H1 (cell line): ENCODE data around the gene EIF4A3. TPM values are rescaled to one million over a fixed set of nuclear protein-coding genes. Genes with fewer than 3 reads are reported as not detected.

Source experiments
- CTCF ChIA-PET: fragments of 300-600 bp; sonication (Branson Sonifier 250); formaldehyde crosslinking; loops from one replicate; lab custom pipeline; 2021; ENCODE audit not compliant: partially characterized antibody; lab: Charles Lee
- POLR2A ChIA-PET: fragments of 300-600 bp; sonication (Branson Sonifier 250); formaldehyde crosslinking; loops from one replicate; lab custom pipeline; 2021; ENCODE audit warnings: inconsistent platforms; ENCODE audit not compliant: partially characterized antibody; lab: Charles Lee
- DNase-seq, 2 experiments: peaks; one replicate each; pipeline versions ENCODE4 v3.0.0 to v3.0.0-alpha.2; 2010 to 2022; ENCODE audit warnings: low spot score in 2 of 2, low read depth in 1 of 2, mixed read lengths in 1 of 2
- FAIRE-seq: peaks from 2 replicates; lab custom pipeline; 2011; peaks lifted over from hg19 to GRCh38; lab: Jason Lieb, UNC
- H2AFZ ChIP-seq: 2 replicates; pipeline ENCODE4 v1.8.1; 2012; ENCODE audit warnings: low read length, inconsistent platforms
- H2AK5ac ChIP-seq: 2 replicates; pipeline ENCODE4 v1.6.1; 2013; ENCODE audit warnings: low read depth, low read length
- H2BK120ac ChIP-seq: replicated peaks from 2 replicates; pipeline ENCODE3; 2013; ENCODE audit warnings: low read depth, low read length, inconsistent platforms
- H2BK12ac ChIP-seq: 2 replicates; pipeline ENCODE4 v1.6.1; 2013; ENCODE audit warnings: low read depth, low read length
- H2BK15ac ChIP-seq: 2 replicates; pipeline ENCODE4 v1.6.1; 2013; ENCODE audit warnings: low read length
- H2BK20ac ChIP-seq: 2 replicates; pipeline ENCODE4 v1.6.1; 2013; ENCODE audit warnings: low read length
- H2BK5ac ChIP-seq: 2 replicates; pipeline ENCODE4 v1.6.1; 2013; ENCODE audit warnings: low read depth, low read length
- H3K14ac ChIP-seq: 2 replicates; pipeline ENCODE4 v1.6.1; 2013; ENCODE audit warnings: inconsistent platforms; ENCODE audit not compliant: insufficient read length
- H3K18ac ChIP-seq: 2 replicates; pipeline ENCODE4 v1.6.1; 2013; ENCODE audit warnings: low read length; ENCODE audit errors: extremely low read depth
- H3K23ac ChIP-seq: 2 replicates; pipeline ENCODE4 v1.6.1; 2013; ENCODE audit warnings: inconsistent platforms; ENCODE audit not compliant: insufficient read length
- H3K23me2 ChIP-seq: 2 replicates; pipeline ENCODE4 v1.6.1; 2013; ENCODE audit warnings: low read depth, low read length
- H3K27ac ChIP-seq: 2 replicates; pipeline ENCODE4 v1.6.1; 2011; ENCODE audit warnings: low read depth, low read length, inconsistent platforms
- H3K27me3 ChIP-seq, 4 experiments: replicated peaks in 1 of 4; 1 replicate in 1 of 4; 2 replicates in 3 of 4; pipeline versions ENCODE4 v1.6.1 to v1.8.1; 2011 to 2013; ENCODE audit warnings: low read length in 3 of 4, mild to moderate bottlenecking in 3 of 4, inconsistent platforms in 2 of 4, mixed read lengths in 2 of 4, moderate library complexity in 1 of 4; ENCODE audit not compliant: control insufficient read depth in 3 of 4, insufficient read depth in 3 of 4; ENCODE audit errors: extremely low read depth in 1 of 4
- H3K36me3 ChIP-seq, 4 experiments: 2 replicates each; pipeline versions ENCODE4 v1.6.1 to v1.8.1; 2011 to 2013; ENCODE audit warnings: mild to moderate bottlenecking in 4 of 4, low read length in 3 of 4, moderate library complexity in 2 of 4, control low read depth in 1 of 4, inconsistent platforms in 1 of 4; ENCODE audit not compliant: insufficient read depth in 4 of 4, control insufficient read depth in 2 of 4
- H3K4ac ChIP-seq: replicated peaks from 2 replicates; pipeline ENCODE3; 2013; ENCODE audit warnings: low read length, low read depth, mixed read lengths, inconsistent platforms; ENCODE audit not compliant: insufficient read length
- H3K4me1 ChIP-seq, 4 experiments: replicated peaks in 1 of 4; 1 replicate in 1 of 4; 2 replicates in 3 of 4; pipeline versions ENCODE4 v1.6.1 to v1.8.1; 2011 to 2013; ENCODE audit warnings: low read length in 3 of 4, inconsistent platforms in 2 of 4, mixed read lengths in 1 of 4; ENCODE audit not compliant: insufficient read depth in 4 of 4, control insufficient read depth in 3 of 4
- H3K4me2 ChIP-seq, 2 experiments: 2 replicates each; pipeline versions ENCODE4 v1.6.1 to v1.8.1; 2011 to 2013; ENCODE audit warnings: low read depth in 2 of 2, low read length in 2 of 2, control low read depth in 1 of 2, inconsistent platforms in 1 of 2, mild to moderate bottlenecking in 1 of 2; ENCODE audit not compliant: insufficient read depth in 1 of 2
- H3K4me3 ChIP-seq, 4 experiments: fragments of 200-600, 300-600 bp in 1 of 4; sonication (generic), shearing (Covaris generic), sonication (Bioruptor Twin) in 1 of 4; 2 replicates each; pipeline versions ENCODE4 v1.5.1 to v1.8.1; 2011 to 2016; ENCODE audit warnings: low read length in 4 of 4, low read depth in 3 of 4, control low read depth in 2 of 4, inconsistent platforms in 2 of 4, mild to moderate bottlenecking in 2 of 4, mixed read lengths in 1 of 4, moderate library complexity in 1 of 4; ENCODE audit not compliant: insufficient read depth in 2 of 4; ENCODE audit errors: extremely low read depth in 1 of 4
- H3K56ac ChIP-seq: replicated peaks from 2 replicates; pipeline ENCODE3; 2013; ENCODE audit warnings: low read depth, mild to moderate bottlenecking, mixed read lengths, low read length, inconsistent platforms; ENCODE audit not compliant: insufficient read length
- H3K79me1 ChIP-seq: 2 replicates; pipeline ENCODE4 v1.6.1; 2013; ENCODE audit warnings: low read depth, low read length, control low read depth
- H3K79me2 ChIP-seq, 2 experiments: 2 replicates each; pipeline versions ENCODE4 v1.6.1 to v1.8.1; 2012 to 2013; ENCODE audit warnings: low read length in 2 of 2, mild to moderate bottlenecking in 2 of 2, inconsistent platforms in 1 of 2; ENCODE audit not compliant: insufficient read depth in 2 of 2, control insufficient read depth in 1 of 2
- H3K9ac ChIP-seq, 4 experiments: replicated peaks in 1 of 4; 1 replicate in 1 of 4; 2 replicates in 3 of 4; pipeline versions ENCODE4 v1.6.1 to v1.8.1; 2011 to 2013; ENCODE audit warnings: low read depth in 3 of 4, low read length in 3 of 4, control low read depth in 2 of 4, mild to moderate bottlenecking in 2 of 4, moderate library complexity in 2 of 4, inconsistent platforms in 1 of 4; ENCODE audit errors: extremely low read depth in 1 of 4
- H3K9me3 ChIP-seq, 2 experiments: 2 replicates each; pipeline versions ENCODE4 v1.6.1 to v1.8.1; 2012 to 2013; ENCODE audit warnings: mild to moderate bottlenecking in 2 of 2, moderate library complexity in 2 of 2, control low read depth in 1 of 2, inconsistent platforms in 1 of 2, low read depth in 1 of 2, low read length in 1 of 2, mixed read lengths in 1 of 2; ENCODE audit not compliant: insufficient read depth in 2 of 2
- H4K20me1 ChIP-seq, 2 experiments: replicated peaks in 1 of 2; 2 replicates each; pipeline versions ENCODE3 to v1.8.1; 2011 to 2013; ENCODE audit warnings: inconsistent platforms in 2 of 2, low read length in 2 of 2, mild to moderate bottlenecking in 1 of 2; ENCODE audit not compliant: insufficient read depth in 2 of 2, control insufficient read depth in 1 of 2
- H4K5ac ChIP-seq: 2 replicates; pipeline ENCODE4 v1.6.1; 2013; ENCODE audit warnings: low read length, low read depth, mixed read lengths, inconsistent platforms; ENCODE audit not compliant: insufficient read length
- H4K8ac ChIP-seq: 2 replicates; pipeline ENCODE4 v1.8.0; 2013; ENCODE audit warnings: mild to moderate bottlenecking, moderate library complexity, low read length, inconsistent platforms; ENCODE audit not compliant: insufficient read depth; ENCODE audit errors: extremely low read depth
- H4K91ac ChIP-seq: replicated peaks from 2 replicates; pipeline ENCODE3; 2013; ENCODE audit warnings: low read length, mixed read lengths, inconsistent platforms; ENCODE audit not compliant: insufficient read length
- CBX5 ChIP-seq: fragments of 300-800, 300-1000 bp; sonication (generic); IDR thresholded peaks from 2 replicates; pipeline ENCODE4 v1.7.1; 2016; ENCODE audit warnings: antibody characterized with exemption, low read length, low read depth
- CREB1 ChIP-seq: IDR thresholded peaks from 2 replicates; pipeline ENCODE4 v1.6.1; 2012; ENCODE audit warnings: inconsistent platforms
- EGR1 ChIP-seq: IDR thresholded peaks from 2 replicates; pipeline ENCODE4 v1.6.1; 2011; ENCODE audit warnings: low read depth, low read length, borderline replicate concordance
- EZH2 ChIP-seq: fragments of 200-600 bp; sonication (generic); IDR thresholded peaks from 2 replicates; pipeline ENCODE4 v1.7.1; 2012; ENCODE audit warnings: low read depth, mild to moderate bottlenecking, moderate library complexity, low read length, inconsistent platforms; ENCODE audit not compliant: severe bottlenecking
- GTF2F1 ChIP-seq: IDR thresholded peaks from 2 replicates; pipeline ENCODE4 v1.6.1; 2012; ENCODE audit warnings: low read depth, low read length, improper control_type of control experiment, borderline replicate concordance
- MAX ChIP-seq: IDR thresholded peaks from 2 replicates; pipeline ENCODE4 v1.6.1; 2012; ENCODE audit warnings: inconsistent platforms
- TBP ChIP-seq: IDR thresholded peaks from 2 replicates; pipeline ENCODE4 v1.6.1; 2011; ENCODE audit warnings: low read depth, low read length, improper control_type of control experiment
- WGBS, 2 experiments: shearing (Covaris generic) in 1 of 2; methylation state at CpG; one replicate each; pipeline versions ENCODE4 v1.1.6 to v1.1.7; 2013 to 2015; ENCODE audit warnings: low lambda C conversion rate in 2 of 2, mixed read lengths in 2 of 2, inconsistent platforms in 1 of 2, low coverage in 1 of 2, missing lambda C conversion rate in 1 of 2; ENCODE audit not compliant: insufficient replicate concordance in 2 of 2, insufficient coverage in 1 of 2, insufficient read length in 1 of 2; ENCODE audit errors: extremely low coverage in 1 of 2, missing lambda C conversion rate in 1 of 2; 5-methylcytosine and 5-hydroxymethylcytosine counted together
- polyA plus RNA-seq, 7 experiments: library from polyadenylated mRNA; depleted of rRNA in 3 of 7; stranded (reverse) in 5 of 7; unstranded in 2 of 7; fragments of >200 nt in 5 of 7; fragments of 200-250 nt in 2 of 7; gene quantifications; 1 replicate in 5 of 7; 2 replicates in 1 of 7; 4 replicates in 1 of 7; pipeline versions ENCODE4 v1.2.1 to v1.2.3, GENCODE V29; 2011 to 2013; ENCODE audit warnings: missing spikeins in 2 of 7, mixed read lengths in 2 of 7
- total RNA-seq: library from RNA; stranded (reverse); fragmentation: NEBNext Ultra II Directional; extraction: Animal tissue kit (Norgen Biotek cat#: 25700); gene quantifications from 2 replicates; pipeline ENCODE4 v1.2.1, GENCODE V29; 2021

Gene EIF4A3
- total and polyA plus RNA-seq, 2 of the 8 experiments (the other 6 are each of a cell fraction or from before 2014, with no cell fraction given), result 142 to 146 TPM

DNA sequence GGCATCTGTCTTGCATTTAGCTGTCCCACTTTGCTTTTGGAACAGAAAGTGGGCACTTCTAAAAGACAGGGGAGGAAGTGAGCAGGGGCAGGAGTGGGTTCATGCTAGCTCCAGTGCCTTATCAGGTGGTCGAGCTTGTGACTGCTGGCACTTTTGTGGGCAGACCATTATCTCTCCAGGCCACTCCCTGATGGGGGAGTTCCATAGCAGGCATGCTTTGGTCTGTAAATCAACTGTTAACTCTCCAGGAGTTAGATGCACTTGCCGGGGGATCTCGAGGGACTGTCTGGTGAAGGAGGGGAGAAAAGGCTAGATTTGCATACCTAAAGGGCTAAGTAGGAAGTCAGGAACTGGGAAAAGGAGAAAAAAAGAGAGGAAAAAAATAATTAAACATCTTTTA, 13.6 kb upstream of the EIF4A3 start:
- Histone ChIP-seq H3K18ac (0 out of 2 replicates have a peak overlapping the region, but pooled peaks have one; percentile 10), H4K8ac (no peak overlapping the region), H2AK5ac (no peak overlapping the region), H3K23me2 (no peaks in the 10 kb centered on the region), H3K79me2 (no peaks in the 10 kb centered on the region), H3K9me3 (peaks cover 14 to 20% of the 10 kb centered on the region in 2 experiments; a peak in 3 of 4 replicates), H3K4me2 (peak overlapping the region; percentile 59 to 62), H3K4me3 (peak overlapping the region in 1 of 4 experiments; percentile 42; a peak in 2 of 8 replicates), H3K27me3 (no peaks in the 10 kb centered on the region; a peak in 1 of 7 replicates), H3K14ac (no peak overlapping the region), H2BK120ac (no peak overlapping the region), H3K4me1 (peaks cover 5 to 13% (median 7%) of the 10 kb centered on the region in 4 experiments), H4K5ac (no peak overlapping the region), H2BK15ac (no peak overlapping the region), H3K36me3 (no peaks in the 10 kb centered on the region), H3K27ac (no peak overlapping the region), H4K91ac (no peak overlapping the region), H2AFZ (no peak overlapping the region), H3K23ac (no peak overlapping the region), H2BK20ac (no peak overlapping the region), H3K56ac (no peak overlapping the region), H3K9ac (no peak overlapping the region; a peak in 1 of 7 replicates), H2BK5ac (no peak overlapping the region), H3K79me1 (no peaks in the 10 kb centered on the region), H4K20me1 (no peaks in the 10 kb centered on the region), H2BK12ac (no peak overlapping the region), H3K4ac (no peak overlapping the region)
- WGBS, 2 experiments, result 11% methylated on average over 3 of the region's 3 CpGs; no CpG with 5 or more reads in 1 of the 2 experiments
- DNase-seq (no peak), FAIRE-seq (peak; percentile 78)
- ChIA-PET CTCF (interaction anchor here (0.5 to 1.1 kb wide), 2 partner anchors 35 to 236 kb away, joined by 3 read pairs; no protein-coding TSS in a partner anchor), POLR2A (interaction anchor here (3.0 kb wide), 1 partner anchor 12 kb away, joined by 17 read pairs; the partner anchor contains the start of gene EIF4A3)
- TF ChIP-seq CREB1 (no peak), TBP (0 out of 2 replicates have a peak, but pooled peaks have one; percentile 10), CBX5 (no peak), EZH2 (no peak), EGR1 (no peak), GTF2F1 (no peak), MAX (no peak)
